Right ventricle myocardium superior (tissue), 1 donor: Measurements from ENCODE around the gene CSN1S1. TPM values are rescaled to one million over a fixed set of nuclear protein-coding genes. Genes with fewer than 3 reads are reported as not detected.

Experiments used
- ATAC-seq: fragments of 200-7000 bp; cut with Tn5 transposase; one replicate; pipeline ENCODE4 v1.9.1; 2020; ENCODE audit warnings: mild to moderate bottlenecking; ENCODE audit not compliant: poor library complexity
- DNase-seq: peaks from one replicate; pipeline ENCODE4 v3.0.0-alpha.2; 2020
- intact Hi-C: fragments of 100-400 bp; cut with DNase I; formaldehyde crosslinking; loops from one replicate; pipeline ENCODE4 v1.11.2; 2022
- total RNA-seq: library from RNA; stranded (reverse); fragmentation: NEBNext Ultra II Directional; extraction: Animal tissue kit (Norgen Biotek cat#: 25700); gene quantifications from one replicate; pipeline ENCODE4 v1.2.1, GENCODE V29; 2021
- donor health status: DM: no; HTN: yes; CAD: no; lungs with severe emphysema.

CSN1S1 gene
- total RNA-seq, 1 donor from 2014 or later = not detected

DNA sequence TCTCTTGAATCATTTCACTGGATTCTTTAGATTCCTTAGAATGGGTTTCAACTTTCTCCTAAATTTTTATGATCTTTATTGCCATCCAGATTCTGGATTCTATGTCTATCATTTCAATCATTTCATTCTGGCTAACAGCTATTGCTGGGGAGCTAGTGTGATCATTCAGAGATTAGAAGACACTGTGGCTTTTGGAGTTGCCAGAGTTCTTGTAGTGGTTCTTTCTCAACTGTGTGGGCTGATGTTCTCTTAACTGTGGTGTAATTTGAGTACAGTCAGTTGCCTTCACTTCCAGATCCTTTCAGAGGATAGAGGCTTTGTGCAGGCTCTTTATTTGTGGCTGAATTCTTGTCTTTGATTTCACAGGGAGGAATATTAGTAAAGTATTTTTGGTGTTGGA lies 46.7 kb downstream of the CSN1S1 start:
- ATAC-seq (no peak), DNase-seq (no peak)
- intact Hi-C loops = no loop called here

DNA sequence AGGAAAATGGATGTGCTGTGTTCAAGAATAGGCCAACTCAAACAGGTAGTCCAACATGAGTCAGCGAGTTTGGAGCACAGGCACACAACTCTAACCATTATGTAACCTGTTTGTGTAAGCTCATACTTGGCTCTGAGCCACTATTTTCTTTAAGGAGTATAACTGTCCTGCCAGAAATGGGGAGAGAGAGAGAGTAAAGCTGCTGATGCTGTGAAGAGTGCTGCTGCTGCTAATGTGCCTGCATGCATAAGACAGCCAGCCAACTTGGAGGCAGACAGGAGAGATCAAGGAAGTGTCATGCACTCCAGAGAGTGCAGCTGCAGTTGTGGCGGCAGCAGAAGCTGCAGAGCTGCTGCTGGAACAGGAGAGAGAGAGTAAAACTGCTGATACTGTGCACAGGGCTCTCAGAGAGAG lies 53.2 kb downstream of the CSN1S1 start:
- intact Hi-C loops = no loop called here
- no peak for DNase-seq
- ATAC-seq = no peak

DNA sequence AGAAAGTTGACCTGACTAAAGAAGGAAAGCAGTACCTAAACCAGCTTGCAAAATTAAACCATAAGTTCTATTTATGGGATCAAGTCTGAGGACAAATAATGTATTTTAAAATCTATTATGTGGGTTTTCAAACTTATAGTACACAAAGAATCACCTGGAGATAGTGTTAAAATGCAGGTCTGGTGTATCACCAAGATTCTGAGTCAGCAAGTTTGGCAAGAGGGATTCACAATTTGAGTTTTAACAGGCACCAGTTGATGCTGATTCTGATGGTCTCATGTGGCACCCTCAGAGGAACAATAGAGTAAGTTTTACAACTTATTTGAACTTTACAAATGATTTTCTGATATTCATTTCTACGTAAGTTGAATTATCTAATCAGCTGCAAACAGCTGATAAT lies 55.8 kb downstream of the CSN1S1 start:
- intact Hi-C loops = no loop called here
- ATAC-seq (no peak), DNase-seq (no peak)

DNA sequence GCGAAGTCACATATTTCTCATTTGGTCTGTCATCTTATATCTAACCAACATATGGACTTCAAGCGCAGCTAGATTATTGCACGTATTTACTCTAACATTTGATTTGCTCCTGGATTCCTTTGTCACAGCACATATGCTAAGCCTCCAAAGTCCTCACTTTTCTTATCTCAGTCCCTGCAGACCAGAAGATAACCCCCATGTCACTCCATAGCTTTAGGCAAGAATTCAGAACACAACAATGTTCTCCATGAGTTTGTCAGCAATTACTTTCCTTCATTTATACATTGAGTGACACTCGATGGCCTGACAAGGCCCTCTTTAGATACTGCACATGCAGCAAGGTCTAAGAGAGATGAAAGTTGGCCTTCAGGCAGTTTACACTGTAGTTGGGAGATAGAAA lies 60.1 kb downstream of the CSN1S1 start:
- no peak for DNase-seq
- intact Hi-C loops = no loop called here
- ATAC-seq = no peak

DNA sequence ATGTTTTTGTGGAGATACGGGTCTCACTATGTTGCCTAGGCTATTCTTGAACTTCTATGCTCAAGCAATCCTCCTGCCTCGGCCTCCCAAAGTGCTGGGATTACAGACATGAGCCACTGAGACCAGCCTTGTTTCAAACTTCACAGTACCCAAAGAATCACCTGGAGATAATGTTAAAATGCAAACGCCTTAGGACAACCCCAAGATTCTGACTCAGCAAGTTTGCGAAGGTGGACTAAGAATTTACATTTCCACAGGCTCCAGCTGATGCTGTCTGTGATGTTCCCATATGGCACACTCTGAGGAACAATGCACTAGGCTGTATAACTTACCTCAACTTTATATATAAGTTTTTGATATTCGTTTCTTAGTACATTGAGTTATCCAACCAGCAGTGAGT lies 63.9 kb downstream of the CSN1S1 start:
- intact Hi-C loops = no loop called here
- no peak for ATAC-seq
- DNase-seq = no peak

DNA sequence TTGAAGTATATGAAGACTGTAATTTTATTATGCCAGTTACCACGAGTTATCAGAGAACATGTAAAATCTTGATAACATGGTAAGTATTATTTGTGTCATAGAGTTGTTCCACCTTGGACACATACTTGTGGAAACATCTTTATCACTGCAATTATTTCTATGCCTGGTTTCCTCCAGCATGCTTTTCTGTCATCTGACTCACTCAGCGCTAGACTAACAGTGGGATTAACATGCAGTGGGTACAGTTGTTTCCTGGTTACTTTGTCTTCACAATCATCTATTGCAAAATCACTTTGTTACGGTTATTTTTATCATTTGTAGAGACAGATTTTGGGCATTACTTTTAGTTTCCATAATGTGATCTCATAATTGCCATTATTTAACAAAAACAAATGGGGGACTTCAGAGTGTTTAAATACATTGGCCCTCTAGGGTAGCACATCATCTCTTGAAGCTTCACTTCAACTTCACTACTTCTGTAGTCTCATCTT lies 64.7 kb downstream of the CSN1S1 start, which contains the start of gene STATH:
Gene STATH (plus strand): TSS at position 441 of the 491 bp plus-strand sequence. CDS start 2,472 bp downstream, outside the sequence.
- ATAC-seq = no peak
- intact Hi-C loops = no loop called here
- no peak for DNase-seq

Other genes starting within 250 kb of the CSN1S1 start
- 0.89 TPM for gene SULT1B1, start 170.4 kb upstream of the CSN1S1 start, total RNA-seq
- gene SULT1E1, start 70.9 kb upstream of the CSN1S1 start, total RNA-seq = not detected
- not detected for gene CSN2, start 34.7 kb downstream of the CSN1S1 start, total RNA-seq
- gene STATH, start 64.9 kb downstream of the CSN1S1 start, total RNA-seq = not detected
- gene HTN3, start 97.4 kb downstream of the CSN1S1 start, total RNA-seq = not detected
- not detected for gene HTN1, start 119.4 kb downstream of the CSN1S1 start, total RNA-seq
- not detected for gene PRR27, start 223.2 kb downstream of the CSN1S1 start, total RNA-seq